Natural killer cell (primary cell): Measurements from ENCODE around the gene COL11A2. TPM values are rescaled to one million over a fixed set of nuclear protein-coding genes. Genes with fewer than 3 reads are reported as not detected.

Source experiments
- ATAC-seq, 3 donors: fragments of 150-1000 bp in 2 of 3; fragments of 200-7000 bp in 1 of 3; cut with Tn5 transposase; 1 replicate in 1 of 3; 2 replicates in 2 of 3; pipeline ENCODE4 v1.10.0; 2021; ENCODE audit warnings: mild to moderate bottlenecking in 2 of 3, moderate library complexity in 2 of 3
- DNase-seq, 2 donors: peaks; one replicate each; pipeline versions ENCODE4 v3.0.0 to v3.0.0-alpha.2; 2013 to 2021; ENCODE audit warnings: mixed read lengths in 1 of 2
- H3K27ac ChIP-seq: one replicate; pipeline ENCODE4 v1.5.1; 2013; ENCODE audit warnings: mild to moderate bottlenecking, low read length
- H3K27me3 ChIP-seq: one replicate; pipeline ENCODE4 v1.6.1; 2013; ENCODE audit warnings: low read length; ENCODE audit not compliant: control insufficient read depth, insufficient read depth
- H3K36me3 ChIP-seq: one replicate; pipeline ENCODE4 v1.6.1; 2013; ENCODE audit warnings: low read length; ENCODE audit not compliant: control insufficient read depth, insufficient read depth
- H3K4me1 ChIP-seq: one replicate; pipeline ENCODE4 v1.6.1; 2013; ENCODE audit warnings: low read length; ENCODE audit not compliant: control insufficient read depth, insufficient read depth
- H3K4me3 ChIP-seq: one replicate; pipeline ENCODE4 v1.5.1; 2013; ENCODE audit warnings: low read length
- H3K9me3 ChIP-seq: one replicate; pipeline ENCODE4 v1.6.1; 2013; ENCODE audit warnings: low read length; ENCODE audit not compliant: control insufficient read depth, insufficient read depth
- H3K27ac Mint-ChIP-seq, 2 donors: one replicate each; pipeline ENCODE4 v1.8.0; 2022; ENCODE audit warnings: mild to moderate bottlenecking in 2 of 2, mixed read lengths in 2 of 2, moderate library complexity in 1 of 2
- H3K27me3 Mint-ChIP-seq, 2 donors: one replicate each; pipeline ENCODE4 v1.8.0; 2022; ENCODE audit warnings: low read depth in 2 of 2, mixed read lengths in 2 of 2
- H3K36me3 Mint-ChIP-seq: one replicate; pipeline ENCODE4 v1.8.0; 2022; ENCODE audit warnings: mixed read lengths
- H3K4me1 Mint-ChIP-seq, 2 donors: one replicate each; pipeline ENCODE4 v1.8.0; 2022; ENCODE audit warnings: mixed read lengths in 2 of 2
- H3K4me3 Mint-ChIP-seq: one replicate; pipeline ENCODE4 v1.8.0; 2022; ENCODE audit warnings: mild to moderate bottlenecking, moderate library complexity, mixed read lengths
- H3K9me3 Mint-ChIP-seq, 2 donors: one replicate each; pipeline ENCODE4 v1.8.0; 2022; ENCODE audit warnings: mixed read lengths in 2 of 2
- WGBS: methylation state at CpG from one replicate; pipeline ENCODE4 v1.1.7; 2013; ENCODE audit warnings: missing lambda C conversion rate; ENCODE audit not compliant: insufficient coverage; 5-methylcytosine and 5-hydroxymethylcytosine counted together
- intact Hi-C: fragments of 100-400 bp; cut with micrococcal nuclease; formaldehyde crosslinking; loops from one replicate; pipeline ENCODE4 v1.14.2; 2022
- total RNA-seq, 4 donors: library from RNA; stranded (reverse); fragments of 120-200 nt in 1 of 4; gene quantifications; one replicate each; pipeline versions ENCODE4 v1.2.3 to v1.2.4, GENCODE V29; 2013 to 2022
- TF ChIP-seq, protein P1 (sequence below): fragments of 200-600 bp; IDR thresholded peaks from one replicate; pipeline ENCODE4 v1.8.0; 2022; ENCODE audit warnings: antibody characterized with exemption

Gene COL11A2
- total RNA-seq, 3 donors from 2014 or later (not counting 1 experiment from before 2014, with no cell fraction given): 0.93 to 2.0 (median 0.94) TPM

- Mint-ChIP-seq H3K36me3 (no peaks in the 10 kb centered on the region), H3K4me3 (no peak overlapping the region), H3K27me3 (peaks cover 39 to 56% of the 10 kb centered on the region in 2 donors), H3K27ac (no peak overlapping the region), H3K9me3 (no peaks in the 10 kb centered on the region), H3K4me1 (peaks cover 14 to 24% of the 10 kb centered on the region in 2 donors)
- 83% methylated on average over 9 of the region's 9 CpGs for WGBS
- intact Hi-C loops: no loop called here
- Histone ChIP-seq H3K4me3 (no peak overlapping the region), H3K27me3 (peaks cover 17% of the 10 kb centered on the region), H3K27ac (no peak overlapping the region), H3K36me3 (no peaks in the 10 kb centered on the region), H3K4me1 (peaks cover 13% of the 10 kb centered on the region), H3K9me3 (no peaks in the 10 kb centered on the region)
- DNase-seq: no peak
- TF ChIP-seq, protein P1, sequence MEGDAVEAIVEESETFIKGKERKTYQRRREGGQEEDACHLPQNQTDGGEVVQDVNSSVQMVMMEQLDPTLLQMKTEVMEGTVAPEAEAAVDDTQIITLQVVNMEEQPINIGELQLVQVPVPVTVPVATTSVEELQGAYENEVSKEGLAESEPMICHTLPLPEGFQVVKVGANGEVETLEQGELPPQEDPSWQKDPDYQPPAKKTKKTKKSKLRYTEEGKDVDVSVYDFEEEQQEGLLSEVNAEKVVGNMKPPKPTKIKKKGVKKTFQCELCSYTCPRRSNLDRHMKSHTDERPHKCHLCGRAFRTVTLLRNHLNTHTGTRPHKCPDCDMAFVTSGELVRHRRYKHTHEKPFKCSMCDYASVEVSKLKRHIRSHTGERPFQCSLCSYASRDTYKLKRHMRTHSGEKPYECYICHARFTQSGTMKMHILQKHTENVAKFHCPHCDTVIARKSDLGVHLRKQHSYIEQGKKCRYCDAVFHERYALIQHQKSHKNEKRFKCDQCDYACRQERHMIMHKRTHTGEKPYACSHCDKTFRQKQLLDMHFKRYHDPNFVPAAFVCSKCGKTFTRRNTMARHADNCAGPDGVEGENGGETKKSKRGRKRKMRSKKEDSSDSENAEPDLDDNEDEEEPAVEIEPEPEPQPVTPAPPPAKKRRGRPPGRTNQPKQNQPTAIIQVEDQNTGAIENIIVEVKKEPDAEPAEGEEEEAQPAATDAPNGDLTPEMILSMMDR: no peak
- no peak for ATAC-seq
Measured at GRCh38 chr6:33215271-33216116, 23.2 kb upstream of the COL11A2 start.

DNA sequence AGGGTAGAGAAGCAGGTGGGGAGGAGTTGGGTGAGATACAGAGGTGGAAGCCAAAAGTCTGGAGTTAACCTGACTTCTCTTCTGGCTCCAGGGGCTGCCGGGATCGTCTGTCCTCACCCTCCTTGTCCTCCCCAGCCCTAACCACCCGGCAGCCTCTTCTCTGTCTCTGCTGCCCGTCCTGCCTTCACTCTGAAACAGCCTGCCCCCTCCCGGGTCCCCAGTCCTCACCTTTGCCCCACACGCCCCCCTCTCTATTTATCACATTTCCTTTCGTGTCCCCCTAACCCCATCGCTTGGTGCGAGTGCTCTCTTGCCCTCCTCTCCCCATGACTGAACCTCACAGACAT, 21.7 kb upstream of the COL11A2 start:
- intact Hi-C loops: no loop called here
- Mint-ChIP-seq H3K27ac (no peak overlapping the region), H3K4me1 (peaks cover 20 to 34% of the 10 kb centered on the region in 2 donors), H3K27me3 (peaks cover 35 to 47% of the 10 kb centered on the region in 2 donors), H3K36me3 (no peaks in the 10 kb centered on the region), H3K4me3 (peak overlapping the region; percentile 58), H3K9me3 (no peaks in the 10 kb centered on the region)
- no peak for DNase-seq
- Histone ChIP-seq H3K4me3 (no peak overlapping the region), H3K9me3 (no peaks in the 10 kb centered on the region), H3K36me3 (no peaks in the 10 kb centered on the region), H3K27ac (no peak overlapping the region), H3K4me1 (peaks cover 13% of the 10 kb centered on the region), H3K27me3 (peaks cover 17% of the 10 kb centered on the region)
- TF ChIP-seq, protein P1: no peak
- 19% methylated on average over 9 of the region's 9 CpGs for WGBS
- peak in 2 of 3 donors; percentile 15 to 24 for ATAC-seq

GRCh38 chr6:33213166-33213988, 21.1 kb upstream of the COL11A2 start:
- no peaks in the 10 kb centered on the region for H3K36me3 ChIP-seq
- no peaks in the 10 kb centered on the region for H3K9me3 Mint-ChIP-seq
- no peaks in the 10 kb centered on the region for H3K9me3 ChIP-seq
- H3K27ac Mint-ChIP-seq: no peak overlapping the region
- H3K27ac ChIP-seq: no peak overlapping the region
- H3K36me3 Mint-ChIP-seq: no peaks in the 10 kb centered on the region
- no peak overlapping the region for H3K4me3 ChIP-seq
- peaks cover 32 to 41% of the 10 kb centered on the region in 2 donors for H3K27me3 Mint-ChIP-seq
- TF ChIP-seq, protein P1: no peak
- WGBS: 1% methylated on average over 39 of the region's 43 CpGs
- intact Hi-C loops: no loop called here
- H3K4me1 ChIP-seq: peaks cover 16% of the 10 kb centered on the region
- H3K4me3 Mint-ChIP-seq: peak overlapping the region; percentile 58
- peak in 1 of 2 donors; percentile 42 for DNase-seq
- H3K4me1 Mint-ChIP-seq: peaks cover 24 to 39% of the 10 kb centered on the region in 2 donors
- peak in 2 of 3 donors; percentile 13 to 32 for ATAC-seq
- peaks cover 17% of the 10 kb centered on the region for H3K27me3 ChIP-seq
